Stimulated activated memory B cell treated with anti-CD40 and anti-IgM and Interleukin-4, amounts not matched to agents 10 μg/mL and 1 μg/mL and 100 μg/mL, for 72 hours (primary cell): Measurements from ENCODE around the gene UBA52.
A peak's percentile ranks its signal among the peaks of the same experiment; 100 is the strongest.
"Not testable (repeated sequence)": the region's sequence is repeated elsewhere in the genome, so short reads cannot be mapped to it uniquely, and the experiment has no call there.

ENCODE experiments used
- ATAC-seq: fragments of 150-1000 bp; cut with Tn5 transposase; 2 replicates; pipeline ENCODE4 v1.10.0; 2021
- H3K27ac Mint-ChIP-seq: one replicate; pipeline ENCODE4 v1.8.0; 2022; ENCODE audit warnings: mild to moderate bottlenecking, mixed read lengths
- H3K27me3 Mint-ChIP-seq: one replicate; pipeline ENCODE4 v1.8.0; 2022; ENCODE audit warnings: mixed read lengths
- H3K36me3 Mint-ChIP-seq: one replicate; pipeline ENCODE4 v1.8.0; 2022; ENCODE audit warnings: mixed read lengths
- H3K4me1 Mint-ChIP-seq: one replicate; pipeline ENCODE4 v1.8.0; 2022; ENCODE audit warnings: mixed read lengths
- H3K4me3 Mint-ChIP-seq: one replicate; pipeline ENCODE4 v1.8.0; 2022; ENCODE audit warnings: mild to moderate bottlenecking, moderate library complexity, mixed read lengths
- H3K9me3 Mint-ChIP-seq: one replicate; pipeline ENCODE4 v1.8.0; 2022; ENCODE audit warnings: mixed read lengths

UBA52 gene

DNA sequence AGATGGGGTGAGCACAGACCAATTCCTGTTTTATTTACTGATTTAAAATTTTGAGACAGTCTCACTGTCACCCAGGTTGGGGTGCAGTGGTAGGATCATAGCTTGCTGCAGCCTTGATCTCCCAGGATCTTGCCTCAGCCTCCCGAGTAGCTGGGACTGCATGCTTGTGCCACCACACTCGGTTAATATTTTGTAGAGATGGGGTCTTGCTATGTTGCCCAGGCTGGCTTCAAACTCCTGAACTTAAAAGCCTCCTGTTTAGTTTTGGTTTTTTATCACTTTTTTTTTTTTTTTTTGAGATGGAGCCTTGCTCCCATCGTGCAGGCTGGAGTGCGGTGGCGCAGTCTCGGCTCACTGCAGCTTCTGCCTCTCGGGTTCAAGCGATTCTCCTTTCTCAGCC lies 4.7 kb downstream of the UBA52 start:
- no peak overlapping the region for H3K27ac Mint-ChIP-seq
- peaks cover 60% of the 10 kb centered on the region for H3K36me3 Mint-ChIP-seq
- H3K27me3 Mint-ChIP-seq, result no peaks in the 10 kb centered on the region
- no peak for ATAC-seq
- H3K9me3 Mint-ChIP-seq, result no peaks in the 10 kb centered on the region
- H3K4me3 Mint-ChIP-seq, result no peak overlapping the region
- peaks cover 26% of the 10 kb centered on the region for H3K4me1 Mint-ChIP-seq

DNA sequence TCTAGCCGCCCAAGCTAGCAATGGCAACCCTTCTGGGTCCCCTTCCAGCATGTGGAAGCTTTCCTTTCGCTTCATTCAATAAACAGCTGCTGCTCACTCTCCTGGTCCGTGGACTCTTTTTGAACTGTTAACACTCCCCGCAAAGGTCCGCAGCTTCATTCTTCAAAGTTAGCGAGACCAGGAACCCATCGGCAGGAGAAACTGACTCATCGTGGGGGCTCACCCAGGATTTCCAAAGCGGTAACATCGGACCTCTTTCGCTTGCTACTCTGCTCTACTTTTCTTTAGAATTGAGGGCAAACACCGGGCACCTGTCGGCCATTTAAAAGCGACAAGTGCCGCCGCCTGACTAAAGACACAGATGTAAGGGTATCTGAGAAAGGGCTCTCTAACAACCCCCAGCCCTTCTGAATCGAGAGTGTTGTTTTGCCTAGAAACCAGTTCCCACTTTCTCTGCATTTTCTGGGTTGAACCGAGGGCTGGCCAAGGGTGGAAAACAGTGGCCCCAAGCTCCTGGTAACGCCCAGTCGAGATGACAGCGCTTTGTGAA lies 5.8 kb downstream of the UBA52 start:
- no peak for ATAC-seq
- Mint-ChIP-seq H3K27me3 (no peaks in the 10 kb centered on the region), H3K27ac (no peak overlapping the region), H3K36me3 (peaks cover 57% of the 10 kb centered on the region), H3K4me3 (no peak overlapping the region), H3K4me1 (peaks cover 23% of the 10 kb centered on the region), H3K9me3 (no peaks in the 10 kb centered on the region)

DNA sequence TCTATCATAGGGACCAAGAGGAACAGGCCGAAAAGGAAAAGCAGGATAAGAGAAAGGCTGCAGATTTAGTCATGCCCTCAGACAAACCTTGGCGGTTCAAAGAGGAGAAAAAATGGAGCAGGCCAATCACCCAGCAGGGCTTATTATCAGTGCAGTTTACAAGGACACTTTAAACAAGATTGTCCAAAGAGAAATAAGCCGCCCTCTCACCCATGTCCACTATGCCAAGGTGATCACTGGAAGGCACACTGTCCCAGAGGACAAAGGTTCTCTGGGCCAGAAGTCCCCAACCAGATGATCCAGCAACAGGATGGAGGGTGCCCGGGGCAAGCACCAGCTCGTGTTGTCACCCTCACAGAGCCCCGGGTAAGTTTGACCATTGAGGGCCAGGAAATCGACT lies 8.7 kb downstream of the UBA52 start:
- no peak overlapping the region for H3K4me3 Mint-ChIP-seq
- H3K27me3 Mint-ChIP-seq, result no peaks in the 10 kb centered on the region
- peaks cover 3% of the 10 kb centered on the region for H3K4me1 Mint-ChIP-seq
- H3K9me3 Mint-ChIP-seq, result no peaks in the 10 kb centered on the region
- H3K27ac Mint-ChIP-seq, result no peak overlapping the region
- ATAC-seq, result no peak
- peaks cover 31% of the 10 kb centered on the region for H3K36me3 Mint-ChIP-seq

DNA sequence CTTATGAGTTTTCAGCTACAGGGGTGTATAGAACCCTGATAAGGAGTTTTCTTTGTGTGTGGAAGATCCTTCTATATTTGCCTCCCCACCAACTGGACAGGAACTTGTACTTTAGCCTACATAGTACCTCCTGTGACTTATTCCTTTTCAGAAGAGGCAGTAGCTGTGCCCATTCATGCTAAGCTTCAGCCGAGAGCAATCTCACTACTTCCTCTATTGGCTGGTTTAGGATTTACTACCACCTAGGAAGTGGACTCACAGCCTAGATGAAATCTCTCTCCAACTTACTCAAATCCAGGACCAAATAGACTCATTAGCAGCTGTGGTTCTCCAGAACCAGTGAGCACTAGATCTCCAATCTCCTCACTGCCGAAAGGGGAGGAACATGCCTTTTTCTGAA lies 14.6 kb downstream of the UBA52 start:
- no peak for ATAC-seq
- H3K4me3 Mint-ChIP-seq, result no peak overlapping the region
- no peaks in the 10 kb centered on the region for H3K27me3 Mint-ChIP-seq
- H3K36me3 Mint-ChIP-seq, result peaks cover under 1% of the 10 kb centered on the region
- peaks cover 46% of the 10 kb centered on the region for H3K4me1 Mint-ChIP-seq
- H3K9me3 Mint-ChIP-seq, result no peaks in the 10 kb centered on the region
- peak overlapping the region; percentile 55 for H3K27ac Mint-ChIP-seq

DNA sequence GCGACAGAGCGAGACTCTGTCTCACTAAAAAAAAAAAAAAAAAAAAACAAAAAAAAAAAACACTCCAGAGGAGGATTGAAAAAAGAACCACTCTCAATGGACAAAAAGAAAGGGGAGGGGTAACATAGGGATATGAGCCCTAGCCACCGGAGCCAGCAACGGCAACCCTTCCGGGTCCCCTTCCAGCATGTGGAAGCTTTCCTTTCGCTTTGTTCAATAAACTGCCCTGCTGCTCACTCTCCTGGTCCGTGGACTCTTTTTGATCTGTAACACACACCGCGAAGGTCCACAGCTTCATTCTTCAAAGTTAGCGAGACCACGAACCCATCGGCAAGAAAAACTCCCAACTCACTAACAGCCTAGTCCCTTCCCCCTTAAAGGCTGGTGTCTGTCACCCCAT lies 15.9 kb downstream of the UBA52 start:
- Mint-ChIP-seq H3K4me3 (peak overlapping the region; percentile 86), H3K4me1 (peaks cover 46% of the 10 kb centered on the region), H3K36me3 (peaks cover 6% of the 10 kb centered on the region), H3K9me3 (no peaks in the 10 kb centered on the region), H3K27ac (peak overlapping the region; percentile 92), H3K27me3 (no peaks in the 10 kb centered on the region)
- no peak for ATAC-seq

DNA sequence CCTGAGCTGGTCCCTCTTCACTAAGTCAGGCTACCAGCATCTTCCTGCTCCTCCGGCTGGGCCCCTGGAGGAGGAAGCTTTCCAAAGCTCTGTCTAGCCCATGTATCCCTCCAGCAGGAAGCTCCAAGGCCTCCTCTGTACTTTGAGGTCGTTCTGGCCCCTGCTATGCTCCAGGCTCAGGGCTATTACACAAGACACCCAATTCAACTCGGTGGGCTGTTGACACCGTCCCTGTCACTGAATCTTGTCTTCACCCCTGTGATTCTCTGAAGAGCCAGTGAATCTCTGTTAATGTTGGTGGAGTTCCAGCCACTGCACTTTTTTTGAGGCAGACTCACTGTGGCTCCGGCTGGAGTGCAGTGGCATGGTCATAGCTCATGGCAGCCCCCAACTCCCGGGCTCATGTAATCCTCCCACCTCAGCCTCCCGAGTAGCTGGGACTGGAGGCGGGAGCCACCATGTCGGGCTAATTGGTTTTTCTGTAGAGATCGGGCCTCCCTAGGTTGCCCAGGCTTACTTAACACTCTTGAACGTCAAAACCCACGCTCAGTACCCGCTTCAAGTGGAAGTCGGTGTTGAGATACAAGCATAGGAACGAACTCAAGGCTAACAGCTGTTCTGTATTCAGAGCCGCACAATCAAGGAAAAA lies 16.4 kb downstream of the UBA52 start:
- H3K9me3 Mint-ChIP-seq, result no peaks in the 10 kb centered on the region
- peak overlapping the region; percentile 92 for H3K27ac Mint-ChIP-seq
- H3K4me3 Mint-ChIP-seq, result peak overlapping the region; percentile 86
- peaks cover 46% of the 10 kb centered on the region for H3K4me1 Mint-ChIP-seq
- peaks cover 6% of the 10 kb centered on the region for H3K36me3 Mint-ChIP-seq
- no peak for ATAC-seq
- H3K27me3 Mint-ChIP-seq, result no peaks in the 10 kb centered on the region

DNA sequence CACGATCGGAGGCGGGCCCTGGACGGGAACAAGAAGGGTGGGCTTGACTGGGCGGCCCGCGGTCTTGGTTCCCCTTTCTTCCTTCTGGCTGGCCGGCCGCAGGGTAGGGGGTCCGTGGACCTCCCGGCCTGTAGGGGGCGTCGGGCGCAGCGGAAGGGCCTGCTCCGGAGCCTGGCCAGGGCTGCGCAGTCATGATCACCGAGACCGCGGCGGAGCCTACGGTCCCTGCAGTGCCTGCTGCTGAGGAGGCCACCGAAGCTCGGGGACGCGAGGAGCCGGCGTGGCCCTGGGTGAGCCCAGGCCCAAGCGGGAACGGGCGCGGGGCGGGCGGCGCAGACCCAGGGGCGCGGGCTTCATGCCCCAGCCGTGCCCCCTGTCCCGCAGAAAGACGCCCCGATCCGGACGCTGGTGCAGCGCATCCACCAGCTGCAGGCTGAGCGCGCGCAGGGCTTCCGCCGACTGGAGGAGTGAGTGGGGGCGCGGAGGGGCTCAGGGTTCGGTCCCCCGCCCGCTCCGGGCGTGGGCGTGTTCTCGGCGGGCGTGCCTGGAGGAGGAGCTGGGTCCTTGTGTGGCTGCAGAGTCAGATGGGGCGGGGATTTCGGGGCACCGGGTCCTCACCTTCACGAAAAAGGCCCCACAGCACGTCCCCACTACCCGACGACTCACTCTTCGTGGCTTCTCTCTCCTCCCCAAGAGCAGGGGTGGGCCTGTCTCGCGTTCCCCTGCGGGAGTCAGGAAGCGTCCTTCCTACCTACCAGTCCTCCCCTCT lies 17.1 kb downstream of the UBA52 start, which contains the start of gene REX1BD:
Gene REX1BD, plus strand, starts transcription at position 188 of the 769 bp plus-strand sequence. Its CDS starts 4 bp downstream, at position 192.
- peak within 1 kb of the TSS; percentile 86 for H3K4me3 Mint-ChIP-seq
- H3K27me3 Mint-ChIP-seq, result no peaks in the 10 kb centered on the region
- peaks cover 53% of the 10 kb centered on the region for H3K4me1 Mint-ChIP-seq
- peak; percentile 95 for ATAC-seq
- H3K36me3 Mint-ChIP-seq, result peaks cover 6% of the 10 kb centered on the region
- H3K9me3 Mint-ChIP-seq, result no peaks in the 10 kb centered on the region
- peak within 1 kb of the TSS; percentile 92 for H3K27ac Mint-ChIP-seq

DNA sequence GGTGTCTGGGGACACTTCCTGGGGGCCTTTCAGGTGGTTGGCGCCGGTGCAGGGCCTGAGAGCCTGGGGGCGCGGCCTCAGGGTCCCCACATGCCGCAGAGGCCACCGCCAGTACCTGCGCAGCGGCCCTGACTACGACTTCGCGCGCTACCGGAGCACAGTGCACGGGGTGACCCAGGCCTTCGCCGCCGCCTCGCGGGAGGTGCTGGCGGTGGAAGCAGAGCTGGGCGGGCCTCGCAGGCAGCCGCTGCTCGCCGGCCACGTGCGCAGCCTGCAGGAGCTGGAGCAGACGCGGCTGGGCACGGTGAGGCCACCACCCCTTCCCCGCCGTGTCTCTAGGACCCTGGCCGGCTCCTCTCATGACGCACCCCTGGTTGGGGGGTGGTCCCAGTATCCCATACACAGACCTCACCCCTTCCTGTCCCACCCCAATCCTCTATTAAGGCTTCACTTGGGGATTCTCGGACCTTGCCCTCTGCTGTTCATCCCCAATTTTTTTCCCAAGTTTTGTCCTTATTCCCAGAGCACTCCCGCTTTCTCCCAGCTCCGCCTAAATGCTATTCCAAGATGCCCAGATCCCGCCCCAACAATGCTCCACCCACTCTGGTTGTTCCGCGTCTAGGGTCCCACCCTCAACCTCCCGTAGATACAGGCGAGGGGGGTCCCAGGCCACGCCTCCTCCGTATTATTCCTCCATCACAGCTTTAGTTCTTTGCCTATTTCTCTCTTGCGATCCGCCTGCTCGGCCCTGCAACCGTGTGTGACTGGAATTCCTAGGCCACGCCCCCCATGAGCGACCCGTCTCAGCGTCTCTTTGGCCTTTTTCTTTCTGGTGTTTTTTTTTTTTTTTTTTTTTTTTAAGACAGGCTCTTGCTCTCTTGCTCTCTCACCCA lies 18.0 kb downstream of the UBA52 start:
- Mint-ChIP-seq H3K27ac (peak overlapping the region; percentile 92), H3K4me1 (peaks cover 57% of the 10 kb centered on the region), H3K9me3 (no peaks in the 10 kb centered on the region), H3K27me3 (no peaks in the 10 kb centered on the region), H3K4me3 (peak overlapping the region; percentile 86), H3K36me3 (peaks cover 6% of the 10 kb centered on the region)
- peak; percentile 64 for ATAC-seq

DNA sequence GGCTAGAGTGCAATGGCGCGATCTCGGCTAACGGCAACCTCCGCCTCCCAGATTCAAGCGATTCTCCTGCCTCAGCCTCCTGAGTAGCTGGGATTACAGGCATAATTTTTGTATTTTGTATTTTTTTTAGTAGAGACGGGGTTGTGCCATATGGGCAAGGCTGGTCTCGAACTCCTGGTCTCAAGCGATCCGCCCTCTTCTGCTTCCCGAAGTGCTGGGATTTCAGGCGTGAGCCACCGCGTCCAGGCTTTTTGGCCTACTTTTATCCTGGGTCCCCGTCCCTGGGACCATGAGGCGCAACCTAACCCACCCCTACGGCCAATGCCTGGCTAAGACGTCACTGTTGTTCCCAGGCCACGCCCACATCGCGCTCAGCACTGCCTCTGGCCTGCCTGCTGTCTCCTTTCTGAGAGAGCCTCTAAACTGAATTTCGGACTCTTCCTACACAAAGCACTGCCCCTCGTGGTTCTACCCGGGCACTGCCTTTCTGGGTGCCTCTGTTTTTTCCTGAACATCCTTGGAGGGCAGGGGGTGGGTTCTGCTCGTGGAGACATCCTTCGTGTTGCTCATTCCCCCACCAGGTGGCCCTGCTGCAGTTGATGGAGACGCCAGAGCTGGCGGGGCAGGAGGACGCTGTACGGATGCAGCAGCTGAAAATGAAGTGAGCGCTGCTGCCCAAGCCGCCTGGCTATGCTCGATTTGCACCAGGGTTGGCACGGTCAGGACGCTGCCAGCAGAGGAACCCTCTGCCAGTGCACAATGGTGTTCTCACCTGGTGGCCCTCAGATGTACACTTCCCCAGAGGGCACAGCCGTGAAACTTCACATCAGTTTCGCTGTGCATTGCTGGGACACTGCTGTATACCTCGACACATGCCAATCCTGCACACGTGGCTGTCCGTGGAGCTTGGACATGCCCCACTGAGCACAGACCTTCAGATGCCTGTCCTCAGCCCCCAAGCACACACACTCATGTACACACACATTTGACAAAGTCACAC lies 18.9 kb downstream of the UBA52 start:
- peaks cover 56% of the 10 kb centered on the region for H3K4me1 Mint-ChIP-seq
- peaks cover 6% of the 10 kb centered on the region for H3K36me3 Mint-ChIP-seq
- H3K27ac Mint-ChIP-seq, result peak overlapping the region; percentile 92
- H3K9me3 Mint-ChIP-seq, result no peaks in the 10 kb centered on the region
- H3K4me3 Mint-ChIP-seq, result peak overlapping the region; percentile 86
- peaks cover 1% of the 10 kb centered on the region for H3K27me3 Mint-ChIP-seq
- ATAC-seq, result no peak

DNA sequence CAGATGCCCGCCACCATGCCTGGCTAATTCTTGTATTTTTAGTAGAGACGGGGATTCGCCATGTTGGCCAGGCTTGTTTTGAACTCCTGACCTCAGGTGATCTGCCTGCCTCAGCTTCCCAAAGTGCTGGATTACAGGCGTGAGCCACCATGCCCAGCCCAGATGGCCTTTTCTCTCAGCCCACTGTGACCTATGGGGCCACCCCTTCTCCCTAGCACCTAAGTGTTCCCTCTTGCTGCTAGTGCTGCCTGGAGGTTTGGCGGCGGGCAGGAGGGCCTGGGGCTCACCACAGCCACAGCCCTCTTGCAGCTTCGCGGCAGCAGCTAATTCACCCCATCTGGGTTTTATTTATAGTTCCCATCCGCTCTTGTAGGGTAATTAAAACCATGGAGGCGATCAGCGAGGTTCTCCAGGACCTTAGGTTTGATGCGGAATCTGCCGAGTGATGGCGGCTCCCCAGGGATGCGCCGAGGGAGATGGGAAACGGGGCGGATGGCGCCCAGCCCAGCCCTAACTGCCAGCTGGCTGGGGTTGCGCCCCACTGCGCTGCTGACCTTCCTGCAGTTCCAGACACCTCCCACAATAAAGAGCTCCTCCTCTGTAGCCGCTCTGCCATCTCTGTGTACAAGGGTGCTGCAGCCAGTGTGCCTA lies 20.2 kb downstream of the UBA52 start:
- H3K9me3 Mint-ChIP-seq, result no peaks in the 10 kb centered on the region
- H3K4me3 Mint-ChIP-seq, result peak overlapping the region; percentile 48
- H3K27me3 Mint-ChIP-seq, result peaks cover 14% of the 10 kb centered on the region
- peaks cover 6% of the 10 kb centered on the region for H3K36me3 Mint-ChIP-seq
- peaks cover 51% of the 10 kb centered on the region for H3K4me1 Mint-ChIP-seq
- H3K27ac Mint-ChIP-seq, result no peak overlapping the region
- no peak for ATAC-seq

DNA sequence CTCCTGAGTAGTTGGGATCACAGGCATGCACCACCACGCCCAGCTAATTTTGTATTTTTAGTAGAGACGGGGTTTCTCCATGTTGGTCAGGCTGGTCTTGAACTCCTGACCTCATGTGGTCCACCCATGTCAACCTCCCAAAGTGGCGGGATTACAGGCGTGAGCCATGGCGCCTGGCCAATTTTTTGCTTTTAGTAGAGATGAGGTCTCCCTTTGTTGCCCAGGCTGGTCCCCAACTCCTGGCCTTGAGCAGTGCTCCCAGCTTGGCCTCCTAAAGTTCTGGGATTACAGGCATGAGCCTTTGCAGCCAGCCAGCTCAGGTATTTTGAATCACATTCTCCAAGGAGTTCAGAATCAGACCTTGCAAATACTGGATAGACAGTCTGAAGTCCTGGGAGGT lies 21.1 kb downstream of the UBA52 start:
- not testable (repeated sequence) for ATAC-seq, H3K27ac Mint-ChIP-seq, H3K4me3 Mint-ChIP-seq, H3K9me3 Mint-ChIP-seq, H3K36me3 Mint-ChIP-seq
- peaks cover 47% of the 10 kb centered on the region for H3K4me1 Mint-ChIP-seq
- H3K27me3 Mint-ChIP-seq, result peaks cover 17% of the 10 kb centered on the region

DNA sequence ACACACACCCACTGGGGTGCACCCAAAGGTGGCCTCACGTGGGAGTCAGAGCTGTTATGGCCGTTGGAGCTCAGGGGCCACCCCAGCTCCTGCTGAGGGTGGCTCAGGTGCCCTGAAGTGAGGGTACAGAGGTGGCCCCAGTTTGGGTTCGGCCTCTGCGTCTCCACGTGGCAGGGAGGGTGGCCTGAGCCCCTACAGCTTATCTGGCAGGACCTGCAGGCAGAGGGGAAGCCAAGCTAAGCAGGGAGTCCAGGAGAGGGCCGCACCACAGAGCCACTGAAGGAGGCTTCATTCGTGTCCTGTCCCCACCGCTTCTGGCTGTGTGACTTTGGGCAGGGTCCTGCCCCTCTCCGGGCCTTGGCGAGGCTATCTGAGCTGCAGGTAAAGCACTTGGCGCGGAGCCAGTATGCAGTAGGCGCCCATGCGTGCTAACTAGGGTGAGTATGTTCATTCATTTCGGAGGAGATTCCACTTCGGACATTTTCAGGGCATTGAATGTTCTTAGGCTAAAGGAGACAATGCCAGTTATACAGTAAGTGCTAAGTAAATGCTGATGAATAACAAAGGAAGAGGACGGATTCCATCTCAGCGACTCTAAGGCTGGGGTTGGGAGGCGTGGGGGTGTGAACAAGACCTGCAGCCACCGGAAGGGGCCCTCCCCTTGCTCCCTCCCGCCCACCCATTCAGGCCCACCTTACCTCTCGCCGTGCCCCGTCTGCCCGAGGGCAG lies 21.9 kb downstream of the UBA52 start:
- Mint-ChIP-seq H3K4me3 (peak overlapping the region; percentile 32), H3K36me3 (peaks cover 6% of the 10 kb centered on the region)

More for the DNA sequence above, 21.9 kb downstream of the UBA52 start:
- H3K27me3 Mint-ChIP-seq, result peaks cover 25% of the 10 kb centered on the region
- no peak for ATAC-seq
- no peaks in the 10 kb centered on the region for H3K9me3 Mint-ChIP-seq
- peak overlapping the region; percentile 49 for H3K27ac Mint-ChIP-seq
- H3K4me1 Mint-ChIP-seq, result peaks cover 41% of the 10 kb centered on the region
